Esophagus squamous epithelium (tissue), 5 donors: ENCODE data around the gene FAHD2A. TPM values are rescaled to one million over a fixed set of nuclear protein-coding genes. Genes with fewer than 3 reads are reported as not detected.

Experiments
- DNase-seq: peaks from one replicate; lab custom pipeline; 2025; lab: John Stamatoyannopoulos, UW
- H3K27ac ChIP-seq, 4 donors: fragments of 200-600 bp; sonication (generic); one replicate each; pipeline ENCODE4 v1.5.1; 2016 to 2019; ENCODE audit warnings: mild to moderate bottlenecking in 1 of 4
- H3K27me3 ChIP-seq, 4 donors: fragments of 200-600 bp; sonication (generic); 1 replicate in 3 of 4; 2 replicates in 1 of 4; pipeline versions ENCODE4 v1.5.1 to v1.6.0; 2017 to 2021; ENCODE audit warnings: antibody characterized with exemption in 1 of 4
- H3K36me3 ChIP-seq, 3 donors: fragments of 200-600 bp; sonication (generic); one replicate each; pipeline ENCODE4 v1.5.1; 2016 to 2019
- H3K4me1 ChIP-seq, 3 donors: fragments of 200-600 bp; sonication (generic); one replicate each; pipeline ENCODE4 v1.5.1; 2017 to 2019
- H3K4me3 ChIP-seq, 4 donors: fragments of 200-600 bp; sonication (generic); 1 replicate in 3 of 4; 2 replicates in 1 of 4; pipeline ENCODE4 v1.5.1; 2016 to 2019; ENCODE audit warnings: mild to moderate bottlenecking in 2 of 4, moderate library complexity in 1 of 4
- H3K9me3 ChIP-seq, 3 donors: fragments of 200-600 bp; sonication (generic); one replicate each; pipeline ENCODE4 v1.5.1; 2016 to 2019
- CTCF ChIP-seq, 6 experiments: fragments of 450-650 bp in 4 of 6; fragments of 200-600 bp in 2 of 6; sonication (generic) in 2 of 6; IDR thresholded peaks; one replicate each; pipeline ENCODE4 v1.5.1; 2016 to 2019; ENCODE audit warnings: antibody characterized with exemption in 6 of 6, mild to moderate bottlenecking in 4 of 6, moderate library complexity in 4 of 6
- POLR2A ChIP-seq, 4 donors: fragments of 450-650 bp; IDR thresholded peaks; one replicate each; pipeline ENCODE4 v1.6.1; 2017; ENCODE audit warnings: antibody characterized with exemption in 4 of 4, mild to moderate bottlenecking in 4 of 4, moderate library complexity in 3 of 4
- WGBS, 2 donors: methylation state at CpG; one replicate each; pipeline ENCODE4 v1.1.5; 2018; 5-methylcytosine and 5-hydroxymethylcytosine counted together
- intact Hi-C: fragments of 100-400 bp; cut with DNase I; formaldehyde crosslinking; loops from one replicate; pipeline ENCODE4 v1.15.0; 2022
- total RNA-seq, 4 donors: library from RNA; depleted of rRNA; stranded (reverse); fragments of >200 nt; gene quantifications; one replicate each; pipeline ENCODE4 v1.1.0, GENCODE V29; 2016
- donor health status: DM: yes; HTN: yes; CAD: no.

Gene FAHD2A
- total RNA-seq, 4 donors from 2014 or later: 8.1 to 18.1 (median 13.7) TPM

- intact Hi-C loops: no loop called here
- no peaks in the 10 kb centered on the region for H3K36me3 ChIP-seq
- no peak overlapping the region for H3K4me3 ChIP-seq
- peaks cover 6 to 33% (median 10%) of the 10 kb centered on the region in 3 donors for H3K4me1 ChIP-seq
- no peak for DNase-seq
- no peak overlapping the region for H3K27ac ChIP-seq
- no CpG with 5 or more reads among the region's 9 CpGs for WGBS, 2 donors
- TF ChIP-seq POLR2A (IDR thresholded peaks at IDR 0.05): no peak
- no peak for TF ChIP-seq CTCF (IDR thresholded peaks at IDR 0.05)
- no peaks in the 10 kb centered on the region for H3K9me3 ChIP-seq
- peaks cover 0 to 8% (median 0%) of the 10 kb centered on the region in 4 donors for H3K27me3 ChIP-seq
Measured at GRCh38 chr2:95383635-95384027, 18.9 kb upstream of the FAHD2A start.

- TF ChIP-seq CTCF (IDR thresholded peaks at IDR 0.05): peak in 1 of 6 experiments; percentile 4
- no peak for TF ChIP-seq POLR2A (IDR thresholded peaks at IDR 0.05)
- no peaks in the 10 kb centered on the region for H3K36me3 ChIP-seq
- H3K4me1 ChIP-seq: peaks cover 6 to 41% (median 10%) of the 10 kb centered on the region in 3 donors
- WGBS, 2 donors: 31% methylated on average over 6 of the region's 12 CpGs; no CpG with 5 or more reads in 1 of the 2 donors
- intact Hi-C loops: no loop called here
- no peaks in the 10 kb centered on the region for H3K9me3 ChIP-seq
- H3K27ac ChIP-seq: peak overlapping the region in 2 of 4 donors; percentile 42 to 44
- peaks cover 0 to 18% (median 0%) of the 10 kb centered on the region in 4 donors for H3K27me3 ChIP-seq
- no peak for DNase-seq
- H3K4me3 ChIP-seq: no peak overlapping the region
Measured at GRCh38 chr2:95384854-95385569, 17.5 kb upstream of the FAHD2A start.

- TF ChIP-seq POLR2A (IDR thresholded peaks at IDR 0.05): no peak
- no peak for TF ChIP-seq CTCF (IDR thresholded peaks at IDR 0.05)
- Histone ChIP-seq H3K27me3 (peaks cover 0 to 18% (median 0%) of the 10 kb centered on the region in 4 donors), H3K36me3 (no peaks in the 10 kb centered on the region), H3K4me1 (peaks cover 6 to 41% (median 10%) of the 10 kb centered on the region in 3 donors), H3K9me3 (no peaks in the 10 kb centered on the region), H3K27ac (peak overlapping the region in 1 of 4 donors; percentile 44), H3K4me3 (no peak overlapping the region)
- intact Hi-C loops: no loop called here
- no peak for DNase-seq
- 85% methylated on average over 6 of the region's 12 CpGs; no CpG with 5 or more reads in 1 of the 2 donors for WGBS, 2 donors
Measured at GRCh38 chr2:95385570-95385984, 16.9 kb upstream of the FAHD2A start.

- Histone ChIP-seq H3K9me3 (no peaks in the 10 kb centered on the region), H3K4me1 (peaks cover 6 to 41% (median 10%) of the 10 kb centered on the region in 3 donors), H3K4me3 (no peak overlapping the region), H3K27ac (no peak overlapping the region), H3K36me3 (no peaks in the 10 kb centered on the region), H3K27me3 (peaks cover 0 to 18% (median 0%) of the 10 kb centered on the region in 4 donors)
- no peak for DNase-seq
- 70 to 90% methylated on average over 1 to 3 of the region's 6 CpGs for WGBS, 2 donors
- intact Hi-C loops: no loop called here
- no peak for TF ChIP-seq POLR2A (IDR thresholded peaks at IDR 0.05)
- TF ChIP-seq CTCF (IDR thresholded peaks at IDR 0.05): no peak
Measured at GRCh38 chr2:95386031-95386430, 16.5 kb upstream of the FAHD2A start.

- intact Hi-C loops: no loop called here
- H3K36me3 ChIP-seq: no peaks in the 10 kb centered on the region
- H3K27ac ChIP-seq: no peak overlapping the region
- DNase-seq: no peak
- no peaks in the 10 kb centered on the region for H3K9me3 ChIP-seq
- H3K27me3 ChIP-seq: peaks cover 0 to 18% (median 0%) of the 10 kb centered on the region in 4 donors
- TF ChIP-seq CTCF (IDR thresholded peaks at IDR 0.05): no peak
- TF ChIP-seq POLR2A (IDR thresholded peaks at IDR 0.05): no peak
- 85 to 96% methylated on average over 6 to 7 of the region's 7 CpGs for whole genome bisulfite sequencing, 2 donors
- H3K4me3 ChIP-seq: no peak overlapping the region
- peaks cover 6 to 41% (median 10%) of the 10 kb centered on the region in 3 donors for H3K4me1 ChIP-seq
Measured at GRCh38 chr2:95387358-95387757, 15.2 kb upstream of the FAHD2A start.
